SW480 (cell line): ENCODE data around the gene NFIX.
"Not testable (repeated sequence)": the region's sequence is repeated elsewhere in the genome, so short reads cannot be mapped to it uniquely, and the experiment has no call there.

Experiments used
- DNase-seq: peaks from one replicate; pipeline ENCODE4 v3.0.0-alpha.2; 2016; ENCODE audit warnings: low spot score

Gene NFIX

GRCh38 chr19:12959481-12959880 is 35.8 kb upstream of the NFIX start:
- no peak for DNase-seq

DNA sequence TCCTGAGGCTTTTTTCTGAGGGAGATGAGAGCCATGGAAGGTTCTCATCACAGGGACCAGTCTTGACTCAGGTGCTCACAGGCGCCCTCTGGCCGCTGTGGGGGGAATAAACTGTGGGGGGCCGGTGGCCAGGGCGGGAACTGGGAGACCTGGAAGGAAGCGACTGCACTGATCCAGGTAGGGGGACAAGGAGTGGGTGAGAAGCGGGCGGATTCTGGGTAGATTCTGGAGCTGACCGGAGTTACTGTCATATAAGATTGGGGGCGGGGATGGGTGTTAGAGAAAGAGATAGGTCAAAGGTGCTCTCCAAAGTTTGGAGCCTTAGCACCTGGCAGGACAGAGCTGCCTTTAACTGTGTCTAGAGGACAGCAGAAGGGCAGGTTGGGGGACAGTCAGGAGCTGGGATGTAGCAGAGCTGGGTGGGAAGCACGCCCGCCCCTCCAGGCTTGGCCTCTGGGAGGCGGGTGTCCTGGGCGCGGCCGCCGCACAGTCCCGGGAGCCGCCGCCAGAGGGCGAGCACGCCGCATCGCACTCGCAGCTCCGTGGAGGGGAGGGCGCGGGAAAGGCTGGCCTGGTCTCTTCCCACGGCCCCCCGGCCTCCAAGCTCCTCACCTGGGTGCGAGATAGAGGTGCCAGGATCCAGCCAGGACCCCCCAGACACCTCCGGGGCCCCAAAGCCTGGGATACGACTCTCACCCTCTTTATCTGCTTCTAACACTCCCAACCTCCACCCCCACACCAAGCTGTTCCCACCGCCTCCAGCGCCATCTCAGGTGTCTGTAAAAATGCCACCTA is 30.1 kb upstream of the NFIX start:
- peak; percentile 69 for DNase-seq

DNA sequence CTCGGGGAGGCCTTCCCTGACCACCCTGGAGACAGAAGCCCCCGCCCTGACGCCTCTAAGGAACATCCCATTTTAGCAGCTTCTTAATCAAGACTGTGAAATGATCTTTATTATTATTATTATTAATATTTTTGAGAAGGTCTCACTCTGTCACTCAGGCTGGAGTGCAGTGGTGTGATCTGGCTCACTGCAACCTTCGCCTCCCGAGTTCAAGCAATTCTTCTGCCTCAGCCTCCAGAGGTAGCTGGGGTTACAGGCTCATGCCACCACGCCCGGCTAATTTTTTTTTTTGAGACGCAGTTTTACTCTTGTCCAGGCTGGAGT is 29.5 kb upstream of the NFIX start:
- no peak for DNase-seq

GRCh38 chr19:12967907-12968306 is 27.4 kb upstream of the NFIX start:
- no peak for DNase-seq

- DNase-seq = no peak
These were observed 25.8 kb upstream of the NFIX start, which contains the start of gene DAND5 for GRCh38 chr19:12969292-12969988. TSS of gene DAND5 (plus strand) at chr19:12969576. CDS start at chr19:12969661, 85 bp downstream.

DNA sequence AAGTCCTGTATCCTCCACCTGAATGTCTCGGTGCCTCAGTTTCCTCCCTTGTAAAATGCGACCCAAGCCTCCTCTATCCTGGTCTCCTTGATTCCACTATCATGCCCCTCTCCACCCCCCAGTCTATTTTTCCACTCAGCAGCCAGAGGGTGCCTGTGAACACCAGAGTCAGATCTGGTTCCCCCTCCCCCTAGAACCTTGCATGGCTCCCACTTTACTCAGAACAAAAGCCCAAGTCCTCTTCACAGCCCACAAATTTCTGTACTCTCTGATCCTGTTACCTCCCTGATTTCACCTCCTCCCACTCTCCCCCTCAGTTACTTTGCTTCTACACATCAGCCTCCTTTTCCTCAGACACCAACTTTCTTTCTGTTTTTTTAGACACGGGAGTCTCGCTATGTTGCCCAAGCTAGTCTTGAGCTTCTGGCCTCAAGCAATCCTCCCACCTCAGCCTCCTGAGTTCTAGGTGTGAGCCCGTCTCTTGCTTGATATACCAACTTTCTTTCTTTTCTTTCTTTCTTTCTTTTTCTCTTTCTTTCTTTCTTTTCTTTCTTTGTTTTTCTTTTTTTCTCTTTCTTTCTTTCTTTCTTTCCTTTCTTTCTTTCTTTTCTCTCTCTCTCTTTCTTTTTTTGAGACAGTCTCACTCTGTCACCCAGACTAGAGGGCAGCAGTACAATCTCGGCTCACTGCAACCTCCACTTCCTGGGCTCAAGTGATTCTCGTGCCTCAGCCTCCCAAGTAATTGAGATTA is 25.0 kb upstream of the NFIX start:
- no peak for DNase-seq

- no peak for DNase-seq
These were observed 22.0 kb upstream of the NFIX start for GRCh38 chr19:12973236-12973635.

DNA sequence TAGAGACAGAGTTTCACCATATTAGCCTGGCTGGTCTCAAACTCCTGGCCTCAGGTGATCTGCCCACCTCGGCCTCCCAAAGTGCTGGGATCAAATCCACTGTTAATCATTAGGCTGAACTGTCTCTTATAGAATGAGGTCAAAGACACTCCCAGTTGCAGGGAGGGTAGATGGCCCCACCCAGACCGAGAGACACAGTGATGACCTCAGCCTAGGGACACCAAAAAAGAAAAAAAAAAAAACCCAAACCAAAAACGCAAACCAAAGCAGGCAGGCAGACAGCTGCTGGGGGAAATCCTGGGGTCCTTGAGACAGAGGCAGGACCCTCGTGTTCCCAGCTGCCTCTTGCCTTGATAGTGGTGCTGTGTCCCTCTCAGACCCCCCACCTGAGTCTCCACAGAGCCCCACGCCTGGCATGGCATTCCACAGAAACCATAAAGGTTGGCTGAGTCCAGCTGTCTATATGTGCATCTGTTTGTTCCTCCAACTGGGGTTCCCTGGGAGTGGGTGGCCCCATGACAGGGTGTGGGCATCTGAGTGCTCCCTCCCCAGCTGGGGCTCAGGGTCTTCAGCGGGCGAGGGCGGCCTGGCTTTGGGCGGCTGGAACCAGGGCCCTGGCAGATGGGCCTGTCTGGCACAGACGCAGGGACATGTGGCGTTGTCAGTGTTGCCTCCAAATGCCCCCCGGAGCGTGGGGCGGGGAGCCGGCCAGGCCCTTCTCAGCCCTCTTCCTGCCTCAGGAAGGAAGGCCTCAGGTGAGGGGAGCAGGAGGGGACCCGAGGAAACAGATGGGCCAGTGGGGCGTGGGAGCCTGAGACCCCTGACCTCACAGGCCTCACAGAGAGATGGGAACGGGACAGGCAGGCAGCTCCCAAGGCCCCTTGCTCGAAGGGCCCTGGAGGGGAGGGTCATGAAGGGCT is 20.7 kb upstream of the NFIX start:
- DNase-seq = peak; percentile 51

- no peak for DNase-seq
These were observed 20.0 kb upstream of the NFIX start for GRCh38 chr19:12975221-12975741.

GRCh38 chr19:12976109-12976508 is 19.2 kb upstream of the NFIX start:
- DNase-seq = not testable (repeated sequence)

- DNase-seq = no peak
These were observed 15.3 kb upstream of the NFIX start for GRCh38 chr19:12979974-12980373.

- no peak for DNase-seq
These were observed 12.6 kb upstream of the NFIX start for GRCh38 chr19:12982648-12983047.

DNA sequence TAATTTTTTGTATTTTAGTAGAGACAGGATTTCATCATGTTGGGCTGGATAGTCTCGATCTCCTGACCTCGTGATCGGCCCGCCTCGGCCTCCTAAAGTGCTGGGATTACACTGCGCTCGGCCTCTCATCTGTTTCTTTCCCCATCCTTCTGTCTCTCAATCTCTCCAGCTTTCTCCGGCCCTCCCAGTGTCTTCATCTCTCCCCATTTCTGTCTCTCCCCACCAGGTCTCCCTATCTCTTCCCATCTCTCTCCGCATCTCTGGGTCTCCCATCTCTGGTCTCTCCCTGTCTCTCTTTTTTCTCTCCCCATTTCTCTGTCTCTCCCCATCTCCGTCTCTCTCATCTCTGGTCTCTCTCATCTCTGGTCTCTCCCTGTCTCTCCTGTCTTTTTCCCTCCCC is 12.2 kb upstream of the NFIX start:
- no peak for DNase-seq

- peak; percentile 43 for DNase-seq
These were observed 11.6 kb upstream of the NFIX start for GRCh38 chr19:12983542-12984142.

DNA sequence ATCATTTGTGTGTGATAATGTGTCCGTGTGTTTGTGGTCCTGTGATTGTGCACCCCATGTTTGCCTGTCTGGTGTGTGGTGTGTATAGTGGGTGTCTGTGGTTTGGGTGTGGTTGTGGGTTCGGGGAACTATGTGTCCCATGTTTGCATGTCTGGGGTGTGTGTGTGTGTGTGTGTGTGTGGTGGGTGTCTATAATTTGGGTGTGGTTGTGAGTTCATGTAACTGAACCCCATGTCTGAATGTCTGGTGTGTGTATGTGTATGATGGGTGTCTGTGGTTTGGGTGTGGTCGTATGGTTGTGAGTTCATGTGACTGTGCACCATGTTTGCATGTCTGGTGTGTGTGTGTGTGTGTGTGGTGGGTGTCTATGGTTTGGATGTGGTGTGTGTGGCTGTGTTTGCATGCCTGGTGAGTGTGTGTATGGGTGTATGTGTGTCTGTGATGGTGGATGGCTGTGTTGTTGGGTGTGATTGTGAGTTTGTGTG is 11.1 kb upstream of the NFIX start:
- no peak for DNase-seq

- no peak for DNase-seq
These were observed 10.6 kb upstream of the NFIX start for GRCh38 chr19:12984683-12985048.

- peak; percentile 93 for DNase-seq
These were observed 10.1 kb upstream of the NFIX start for GRCh38 chr19:12985049-12985776.

GRCh38 chr19:12986726-12987125 is 8.5 kb upstream of the NFIX start:
- no peak for DNase-seq

- DNase-seq = no peak
These were observed 8.1 kb upstream of the NFIX start for GRCh38 chr19:12987190-12987589.

DNA sequence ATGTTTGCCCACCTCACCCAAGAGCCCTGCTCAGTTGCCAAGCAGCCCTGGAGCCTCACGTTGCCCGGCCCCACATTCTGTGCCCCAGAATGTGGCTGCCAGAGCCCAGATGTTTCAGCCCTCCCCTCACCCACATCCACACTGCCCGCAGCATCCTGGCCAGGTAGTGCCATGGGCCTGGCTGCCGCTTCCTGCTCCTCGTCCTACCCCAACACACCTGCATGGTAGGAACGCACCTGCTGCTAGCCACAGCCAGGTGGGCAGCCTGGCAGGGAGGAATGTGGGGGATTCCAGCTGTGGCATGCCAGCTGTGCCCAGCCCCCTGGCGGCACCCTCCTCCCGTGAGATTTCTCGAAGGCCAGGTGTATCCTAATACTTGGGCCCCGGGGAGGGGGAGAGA is 7.5 kb upstream of the NFIX start:
- peak; percentile 41 for DNase-seq
